Measurements from ENCODE around the gene FLOT2.

The FLOT2 gene

DNA sequence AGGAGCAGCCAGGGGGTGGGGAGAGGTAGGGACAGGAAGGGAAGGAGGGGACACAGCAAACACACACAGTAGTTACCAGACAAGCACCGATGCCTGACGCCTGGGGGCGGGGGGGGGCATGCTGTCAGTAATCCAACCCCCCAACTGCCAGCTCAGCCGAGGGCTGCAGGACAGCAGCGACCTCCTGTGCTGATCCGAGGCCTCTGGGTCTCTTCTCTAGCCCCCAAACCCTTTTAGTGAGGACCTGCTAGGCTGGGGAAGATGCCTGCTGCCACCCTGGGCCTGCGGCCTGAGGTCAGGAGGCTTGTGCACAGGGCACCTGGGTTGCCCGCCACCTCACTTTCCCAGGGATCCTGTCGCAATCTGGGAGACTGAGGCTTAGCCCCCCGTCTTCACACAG, 11.6 kb downstream of the FLOT2 start:
- no peak overlapping the region for H3K4me3 ChIP-seq (ENCODE audit: low read length)
- no peak for DNase-seq (ENCODE audit: low read depth)
- TF ChIP-seq, protein P1, sequence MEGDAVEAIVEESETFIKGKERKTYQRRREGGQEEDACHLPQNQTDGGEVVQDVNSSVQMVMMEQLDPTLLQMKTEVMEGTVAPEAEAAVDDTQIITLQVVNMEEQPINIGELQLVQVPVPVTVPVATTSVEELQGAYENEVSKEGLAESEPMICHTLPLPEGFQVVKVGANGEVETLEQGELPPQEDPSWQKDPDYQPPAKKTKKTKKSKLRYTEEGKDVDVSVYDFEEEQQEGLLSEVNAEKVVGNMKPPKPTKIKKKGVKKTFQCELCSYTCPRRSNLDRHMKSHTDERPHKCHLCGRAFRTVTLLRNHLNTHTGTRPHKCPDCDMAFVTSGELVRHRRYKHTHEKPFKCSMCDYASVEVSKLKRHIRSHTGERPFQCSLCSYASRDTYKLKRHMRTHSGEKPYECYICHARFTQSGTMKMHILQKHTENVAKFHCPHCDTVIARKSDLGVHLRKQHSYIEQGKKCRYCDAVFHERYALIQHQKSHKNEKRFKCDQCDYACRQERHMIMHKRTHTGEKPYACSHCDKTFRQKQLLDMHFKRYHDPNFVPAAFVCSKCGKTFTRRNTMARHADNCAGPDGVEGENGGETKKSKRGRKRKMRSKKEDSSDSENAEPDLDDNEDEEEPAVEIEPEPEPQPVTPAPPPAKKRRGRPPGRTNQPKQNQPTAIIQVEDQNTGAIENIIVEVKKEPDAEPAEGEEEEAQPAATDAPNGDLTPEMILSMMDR (conservative IDR thresholded peaks at IDR 0.05; ENCODE audit: low read depth, low read length), result no peak

DNA sequence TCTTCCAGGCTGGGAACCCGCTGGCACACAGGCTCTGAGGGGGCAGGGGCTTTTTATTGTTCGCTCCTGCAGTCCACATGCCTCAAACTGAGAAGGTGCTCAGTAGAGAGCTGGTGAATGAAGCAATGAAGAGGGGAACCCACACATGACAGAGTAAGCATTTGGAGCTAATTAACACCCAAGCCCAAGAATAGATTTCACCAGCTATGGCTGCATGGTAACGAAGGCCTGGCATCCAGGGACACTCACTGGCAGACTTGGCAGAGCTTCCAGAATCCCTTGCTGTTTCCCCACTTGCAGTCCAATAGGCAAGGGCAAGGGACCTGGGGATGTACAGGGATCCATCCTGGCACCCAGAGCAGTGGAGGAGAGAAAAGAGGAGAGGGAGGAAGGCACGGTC, 12.2 kb downstream of the FLOT2 start:
- H3K4me3 ChIP-seq (ENCODE audit: low read length), result no peak overlapping the region
- no peak for DNase-seq (ENCODE audit: low read depth)
- TF ChIP-seq, protein P1 (conservative IDR thresholded peaks at IDR 0.05; ENCODE audit: low read depth, low read length), result no peak

DNA sequence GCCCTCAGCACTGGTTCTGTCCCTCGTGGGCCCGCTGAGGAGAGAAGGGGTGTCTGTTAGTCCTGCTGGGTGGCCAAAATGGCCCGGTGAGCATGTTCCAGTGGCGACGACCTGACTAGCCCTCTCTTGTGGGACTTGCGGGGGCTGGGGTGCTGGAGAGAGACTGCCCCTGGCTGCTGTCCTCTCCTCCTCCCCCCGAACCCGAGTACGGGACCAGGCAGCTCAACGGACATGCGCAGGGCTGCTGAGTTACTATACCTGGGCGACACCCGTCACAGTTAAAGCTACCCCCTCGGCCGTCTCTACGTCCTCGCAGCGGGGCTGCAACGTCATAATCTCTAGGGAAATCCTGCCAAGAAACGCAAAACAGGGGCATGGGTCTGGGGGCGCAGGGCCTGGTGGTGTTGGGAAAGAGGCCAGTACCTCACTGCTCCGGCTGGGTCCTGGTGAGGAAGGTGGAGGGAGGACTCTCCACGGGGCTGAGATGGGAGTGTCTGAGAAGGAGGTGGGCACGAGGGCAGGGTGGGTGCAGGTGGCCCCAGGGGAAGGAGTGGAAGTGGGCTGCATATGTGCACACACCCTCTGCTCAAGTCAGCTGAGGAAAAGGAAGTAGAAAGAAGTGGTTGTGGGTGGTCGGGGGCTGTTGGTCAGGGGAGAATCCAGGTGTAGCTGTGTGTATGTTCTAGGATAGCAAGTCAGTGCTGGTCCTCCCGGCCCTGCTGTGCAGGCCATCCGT, 13.4 kb downstream of the FLOT2 start:
- TF ChIP-seq, protein P1 (conservative IDR thresholded peaks at IDR 0.05; ENCODE audit: low read depth, low read length), result no peak
- H3K4me3 ChIP-seq (ENCODE audit: low read length), result no peak overlapping the region
- no peak for DNase-seq (ENCODE audit: low read depth)

DNA sequence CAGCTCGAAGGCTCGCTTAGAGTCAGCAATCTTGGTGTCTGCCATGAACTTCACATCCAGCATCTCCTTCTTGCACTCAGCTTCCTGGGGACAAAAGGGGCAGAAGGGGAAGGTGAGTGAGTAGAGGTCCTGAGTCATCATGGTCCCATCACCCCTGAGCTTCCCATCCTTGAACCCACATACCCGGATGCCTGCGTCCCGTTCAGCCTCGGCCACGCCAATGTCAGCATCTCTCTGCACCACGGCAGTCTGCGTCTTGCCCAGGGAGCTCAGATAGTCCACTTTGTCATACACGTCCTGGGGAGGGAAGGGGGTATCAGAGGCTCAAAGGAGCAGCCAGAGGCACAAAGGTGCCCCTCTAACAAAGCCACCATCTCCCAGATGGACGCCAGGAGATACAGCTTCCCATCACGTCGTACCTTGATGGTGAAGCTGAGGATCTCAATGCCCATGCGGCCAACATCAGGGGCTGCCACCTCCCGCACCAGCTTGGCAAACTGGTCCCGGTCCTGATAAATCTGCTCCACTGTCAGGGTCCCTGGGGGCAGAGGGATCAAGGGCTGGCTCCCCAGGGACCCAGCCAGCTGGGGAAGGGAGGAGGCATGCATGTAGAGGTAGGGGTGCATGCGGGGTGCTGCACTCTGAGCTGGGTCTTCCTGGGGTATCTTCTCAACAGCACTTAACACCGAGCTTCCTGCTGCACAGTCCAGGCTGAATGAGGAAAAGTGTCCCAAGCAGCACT, 15.2 kb downstream of the FLOT2 start:
- H3K4me3 ChIP-seq (ENCODE audit: low read length), result no peak overlapping the region
- no peak for DNase-seq (ENCODE audit: low read depth)
- TF ChIP-seq, protein P1 (conservative IDR thresholded peaks at IDR 0.05; ENCODE audit: low read depth, low read length), result no peak

DNA sequence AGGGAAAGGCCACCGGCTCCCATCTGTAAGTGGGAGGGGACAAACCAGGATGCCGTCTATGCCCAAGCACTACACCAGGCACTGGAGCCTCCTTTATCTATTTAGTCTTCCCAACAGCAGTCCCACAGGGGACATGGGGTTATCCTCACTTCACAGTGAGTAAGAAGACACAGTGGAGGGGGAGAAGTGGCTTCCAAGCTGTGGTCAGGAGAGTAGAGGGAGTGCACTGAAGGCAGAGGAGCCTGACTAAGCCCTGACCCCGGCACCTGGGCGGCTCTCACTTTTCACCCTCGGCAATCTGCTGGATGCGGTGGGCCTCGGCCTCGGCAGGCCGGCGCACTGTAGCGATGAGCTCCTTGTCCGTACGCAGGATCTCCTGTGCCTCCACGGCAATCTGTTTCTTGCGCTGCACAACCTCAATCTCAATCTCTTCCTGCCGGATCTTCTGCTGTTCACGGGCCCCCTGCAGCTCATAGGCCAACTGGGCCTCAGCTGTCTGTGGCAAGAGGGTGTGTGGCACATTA, 15.9 kb downstream of the FLOT2 start:
- no peak overlapping the region for H3K4me3 ChIP-seq (ENCODE audit: low read length)
- TF ChIP-seq, protein P1 (conservative IDR thresholded peaks at IDR 0.05; ENCODE audit: low read depth, low read length), result no peak
- DNase-seq (ENCODE audit: low read depth), result no peak

DNA sequence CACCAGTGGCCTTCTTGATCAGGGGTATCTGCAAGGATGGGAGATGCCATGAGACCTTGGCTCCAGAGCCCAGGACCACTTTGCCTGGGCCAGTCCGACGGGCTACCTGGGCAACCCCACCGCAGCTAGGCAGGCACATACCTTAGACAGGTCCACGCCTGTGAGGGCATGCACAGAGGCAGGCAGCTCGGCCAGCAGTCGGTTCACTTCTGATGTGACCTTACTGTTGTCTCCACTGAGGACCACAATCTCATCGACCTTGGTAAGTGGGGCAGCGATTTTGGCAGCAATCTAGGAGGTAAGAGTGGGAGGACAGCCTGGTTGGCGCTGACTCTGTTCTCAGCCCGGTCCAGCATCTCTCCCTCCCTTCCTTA, 17.0 kb downstream of the FLOT2 start:
- no peak overlapping the region for H3K4me3 ChIP-seq (ENCODE audit: low read length)
- TF ChIP-seq, protein P1 (conservative IDR thresholded peaks at IDR 0.05; ENCODE audit: low read depth, low read length), result no peak
- DNase-seq (ENCODE audit: low read depth), result no peak
